ENCODE data around the gene ATXN3.

ATXN3 gene

GRCh38 chr14:92135269-92135668 lies 28.9 kb upstream of the ATXN3 start:
- POLR2A ChIA-PET (ENCODE audit: low non-redundant PET): no interaction called here
- CTCF ChIA-PET: interaction anchor here (0.5 to 1.4 kb wide), 7 partner anchors 9 to 555 kb away, joined by 3 to 7 read pairs (median 4); partner anchors contain the start of gene ATXN3
- TF ChIP-seq, protein P1, sequence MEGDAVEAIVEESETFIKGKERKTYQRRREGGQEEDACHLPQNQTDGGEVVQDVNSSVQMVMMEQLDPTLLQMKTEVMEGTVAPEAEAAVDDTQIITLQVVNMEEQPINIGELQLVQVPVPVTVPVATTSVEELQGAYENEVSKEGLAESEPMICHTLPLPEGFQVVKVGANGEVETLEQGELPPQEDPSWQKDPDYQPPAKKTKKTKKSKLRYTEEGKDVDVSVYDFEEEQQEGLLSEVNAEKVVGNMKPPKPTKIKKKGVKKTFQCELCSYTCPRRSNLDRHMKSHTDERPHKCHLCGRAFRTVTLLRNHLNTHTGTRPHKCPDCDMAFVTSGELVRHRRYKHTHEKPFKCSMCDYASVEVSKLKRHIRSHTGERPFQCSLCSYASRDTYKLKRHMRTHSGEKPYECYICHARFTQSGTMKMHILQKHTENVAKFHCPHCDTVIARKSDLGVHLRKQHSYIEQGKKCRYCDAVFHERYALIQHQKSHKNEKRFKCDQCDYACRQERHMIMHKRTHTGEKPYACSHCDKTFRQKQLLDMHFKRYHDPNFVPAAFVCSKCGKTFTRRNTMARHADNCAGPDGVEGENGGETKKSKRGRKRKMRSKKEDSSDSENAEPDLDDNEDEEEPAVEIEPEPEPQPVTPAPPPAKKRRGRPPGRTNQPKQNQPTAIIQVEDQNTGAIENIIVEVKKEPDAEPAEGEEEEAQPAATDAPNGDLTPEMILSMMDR (conservative IDR thresholded peaks at IDR 0.05; ENCODE audit: low read depth): peak; percentile 40
- H3K27ac ChIP-seq: no peak overlapping the region
- DNase-seq (ENCODE audit: low spot score): no peak

DNA sequence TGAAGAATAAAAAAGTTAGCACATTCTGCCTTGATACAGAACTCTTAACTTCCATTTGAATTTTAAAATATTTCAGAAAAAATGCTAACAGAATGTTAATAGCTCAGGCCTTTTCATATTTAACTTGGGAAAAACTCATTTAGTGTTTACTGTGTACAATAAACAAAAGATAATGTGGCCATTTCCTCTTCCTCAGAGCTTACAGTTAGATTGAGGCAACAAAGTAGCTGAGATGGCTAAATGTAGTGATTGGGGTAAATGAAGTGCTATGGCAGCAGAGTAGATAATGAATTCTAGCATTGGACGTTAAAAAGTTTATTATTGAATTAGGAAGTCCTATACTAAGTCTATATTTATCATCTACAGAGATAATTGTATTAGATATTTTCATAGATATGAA lies 28.1 kb upstream of the ATXN3 start:
- CTCF ChIA-PET: interaction anchor here (0.8 to 1.4 kb wide), 3 partner anchors 10 to 378 kb away, joined by 3 to 7 read pairs (median 5); partner anchors contain the start of gene ATXN3
- POLR2A ChIA-PET (ENCODE audit: low non-redundant PET): no interaction called here
- H3K27ac ChIP-seq: no peak overlapping the region
- DNase-seq (ENCODE audit: low spot score): no peak
- TF ChIP-seq, protein P1 (conservative IDR thresholded peaks at IDR 0.05; ENCODE audit: low read depth): no peak

DNA sequence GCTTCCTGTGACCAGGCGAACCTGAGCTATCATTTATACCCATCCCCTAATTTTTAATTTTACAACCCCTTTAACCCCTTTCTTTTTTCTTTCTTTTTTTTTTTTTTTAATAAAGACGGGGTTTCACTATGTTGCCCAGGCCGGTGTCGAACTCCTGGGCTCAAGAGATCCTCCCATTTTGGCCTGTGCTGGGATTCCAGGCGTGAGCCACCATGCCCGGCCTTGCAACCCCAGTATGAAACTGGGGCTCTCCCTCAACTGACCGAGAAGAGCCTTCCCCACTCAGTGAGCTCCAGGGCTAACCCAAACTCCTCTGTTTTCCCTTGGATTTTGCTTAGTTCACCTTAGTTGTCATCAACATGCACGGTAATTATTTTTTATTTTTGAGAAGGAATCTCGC lies 16.4 kb upstream of the ATXN3 start:
- ChIA-PET POLR2A (ENCODE audit: low non-redundant PET) (no interaction called here), CTCF (interaction anchor here (0.6 to 2.3 kb wide), 4 partner anchors 16 to 558 kb away, joined by 4 to 18 read pairs (median 7); partner anchors contain the start of gene ATXN3)
- H3K27ac ChIP-seq: peak overlapping the region; percentile 86
- TF ChIP-seq, protein P1 (conservative IDR thresholded peaks at IDR 0.05; ENCODE audit: low read depth): no peak
- DNase-seq (ENCODE audit: low spot score): no peak

DNA sequence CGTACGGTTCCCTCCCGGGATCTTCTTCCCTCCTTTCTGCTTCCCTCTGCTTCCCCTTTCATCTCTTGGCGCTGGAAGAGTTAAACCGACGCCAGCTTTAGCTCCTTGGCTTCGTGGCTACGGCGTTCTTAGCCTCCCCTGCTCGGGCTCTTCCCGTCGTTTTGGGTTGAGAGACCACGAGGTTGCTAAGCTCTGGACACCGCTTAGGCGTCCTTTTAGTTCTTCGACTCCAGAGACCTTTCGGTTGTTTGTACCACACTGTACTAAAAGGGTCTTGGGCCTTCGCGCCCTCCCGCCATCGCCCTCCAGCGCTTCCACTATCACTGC lies 15.9 kb upstream of the ATXN3 start:
- H3K27ac ChIP-seq: peak overlapping the region; percentile 86
- POLR2A ChIA-PET (ENCODE audit: low non-redundant PET): interaction anchor here (0.7 kb wide), 1 partner anchor 762 kb away, joined by 3 read pairs; no protein-coding TSS in a partner anchor
- peak; percentile 22 for DNase-seq (ENCODE audit: low spot score)
- TF ChIP-seq, protein P1 (conservative IDR thresholded peaks at IDR 0.05; ENCODE audit: low read depth): no peak
- CTCF ChIA-PET: interaction anchor here (0.6 to 2.3 kb wide), 4 partner anchors 16 to 559 kb away, joined by 4 to 18 read pairs (median 7); partner anchors contain the start of gene ATXN3

- peak; percentile 90 for DNase-seq (ENCODE audit: low spot score)
- TF ChIP-seq, protein P1 (conservative IDR thresholded peaks at IDR 0.05; ENCODE audit: low read depth): no peak
- peak within 1 kb of the TSS; percentile 86 for H3K27ac ChIP-seq
- CTCF ChIA-PET: interaction anchor here (0.6 to 2.3 kb wide), 6 partner anchors 15 to 724 kb away, joined by 3 to 18 read pairs (median 4); partner anchors contain the start of gene ATXN3
- POLR2A ChIA-PET (ENCODE audit: low non-redundant PET): interaction anchor here (0.5 to 0.8 kb wide), 3 partner anchors 18 to 761 kb away, joined by 3 read pairs; no protein-coding TSS in a partner anchor
Measured at GRCh38 chr14:92121670-92122350, 15.4 kb upstream of the ATXN3 start, which contains the start of the genes CPSF2 and NDUFB1. Gene CPSF2, plus strand, starts transcription at chr14:92121969. Its CDS starts 9,016 bp downstream, at chr14:92130985. Gene NDUFB1, minus strand, starts transcription at chr14:92121706. Its CDS starts 4,069 bp downstream, at chr14:92117637.

- DNase-seq (ENCODE audit: low spot score): no peak
- peak overlapping the region; percentile 86 for H3K27ac ChIP-seq
- ChIA-PET CTCF (interaction anchor here (0.6 to 2.3 kb wide), 3 partner anchors 15 to 723 kb away, joined by 3 to 18 read pairs (median 3); partner anchors contain the start of gene ATXN3), POLR2A (ENCODE audit: low non-redundant PET) (interaction anchor here (0.5 to 0.8 kb wide), 2 partner anchors 18 to 81 kb away, joined by 3 read pairs; no protein-coding TSS in a partner anchor)
- TF ChIP-seq, protein P1 (conservative IDR thresholded peaks at IDR 0.05; ENCODE audit: low read depth): no peak
Measured at GRCh38 chr14:92121207-92121669, 14.9 kb upstream of the ATXN3 start.

Measured in RWPE1 (cell line).